ENCODE results near the gene MUC20.
"Not testable (repeated sequence)": the region's sequence is repeated elsewhere in the genome, so short reads cannot be mapped to it uniquely, and the experiment has no call there.

- TF ChIP-seq, protein P1, sequence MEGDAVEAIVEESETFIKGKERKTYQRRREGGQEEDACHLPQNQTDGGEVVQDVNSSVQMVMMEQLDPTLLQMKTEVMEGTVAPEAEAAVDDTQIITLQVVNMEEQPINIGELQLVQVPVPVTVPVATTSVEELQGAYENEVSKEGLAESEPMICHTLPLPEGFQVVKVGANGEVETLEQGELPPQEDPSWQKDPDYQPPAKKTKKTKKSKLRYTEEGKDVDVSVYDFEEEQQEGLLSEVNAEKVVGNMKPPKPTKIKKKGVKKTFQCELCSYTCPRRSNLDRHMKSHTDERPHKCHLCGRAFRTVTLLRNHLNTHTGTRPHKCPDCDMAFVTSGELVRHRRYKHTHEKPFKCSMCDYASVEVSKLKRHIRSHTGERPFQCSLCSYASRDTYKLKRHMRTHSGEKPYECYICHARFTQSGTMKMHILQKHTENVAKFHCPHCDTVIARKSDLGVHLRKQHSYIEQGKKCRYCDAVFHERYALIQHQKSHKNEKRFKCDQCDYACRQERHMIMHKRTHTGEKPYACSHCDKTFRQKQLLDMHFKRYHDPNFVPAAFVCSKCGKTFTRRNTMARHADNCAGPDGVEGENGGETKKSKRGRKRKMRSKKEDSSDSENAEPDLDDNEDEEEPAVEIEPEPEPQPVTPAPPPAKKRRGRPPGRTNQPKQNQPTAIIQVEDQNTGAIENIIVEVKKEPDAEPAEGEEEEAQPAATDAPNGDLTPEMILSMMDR (IDR thresholded peaks at IDR 0.05) = not testable (repeated sequence)
- TF ChIP-seq EZH2phosphoT487 (IDR thresholded peaks at IDR 0.05) = not testable (repeated sequence)
Observed at GRCh38 chr3:195682104-195682742, 38.6 kb upstream of the MUC20 start.
